ENCODE measurements around the gene RGL2. TPM values are rescaled to one million over a fixed set of nuclear protein-coding genes. Genes with fewer than 3 reads are reported as not detected.

The RGL2 gene
- total and polyA plus RNA-seq, 10 of the 15 experiments (the other 5 are each of a cell fraction or from before 2014, with no cell fraction given): 0.84 to 21.2 (median 6.8) TPM

- Histone ChIP-seq H4K20me1 (ENCODE audit: control insufficient read depth, insufficient read depth) (no peaks in the 10 kb centered on the region), H3K4me1 (ENCODE audit: control insufficient read depth, insufficient read depth, low read length) (peaks cover 13% of the 10 kb centered on the region), H3K27me3 (replicated peaks in 1 of 2; ENCODE audit: control insufficient read depth in 2 of 2, insufficient read depth in 2 of 2, low read length in 1 of 2) (no peaks in the 10 kb centered on the region), H3K9ac (ENCODE audit: control insufficient read depth, insufficient read depth, low read length) (no peak overlapping the region), H3K4me2 (ENCODE audit: control insufficient read depth, insufficient read depth) (no peak overlapping the region), H3K9me3 (replicated peaks; ENCODE audit: control insufficient read depth, insufficient read depth, low read length) (no peaks in the 10 kb centered on the region), H3K27ac (ENCODE audit: control insufficient read depth, insufficient read depth) (no peak overlapping the region), H3K36me3 (ENCODE audit: control insufficient read depth in 2 of 2, insufficient read depth in 2 of 2, low read length in 1 of 2) (no peaks in the 10 kb centered on the region), H3K4me3 (no peak overlapping the region), H2AFZ (ENCODE audit: control insufficient read depth, low read depth, low read length) (no peak overlapping the region), H3K79me2 (ENCODE audit: control insufficient read depth, insufficient read depth, low read length) (no peaks in the 10 kb centered on the region)
- TF ChIP-seq BACH1 (IDR thresholded peaks at IDR 0.05; ENCODE audit: borderline replicate concordance) (no peak), SUZ12 (IDR thresholded peaks at IDR 0.05; ENCODE audit: unreplicated experiment) (no peak), SIX5 (IDR thresholded peaks at IDR 0.05; ENCODE audit: low read depth, low read length, severe bottlenecking) (no peak), SRF (IDR thresholded peaks at IDR 0.05; ENCODE audit: low read depth in 2 of 2, low read length in 2 of 2) (no peak), POU2F2 (IDR thresholded peaks at IDR 0.05; ENCODE audit: borderline replicate concordance, low read depth, low read length) (no peak), MEF2B (IDR thresholded peaks at IDR 0.05; ENCODE audit: partially characterized antibody, poor library complexity, severe bottlenecking) (no peak)
- FAIRE-seq: no peak
- ChIA-PET RAD21 (ENCODE audit: unreplicated experiment) (no interaction called here), POLR2A (no interaction called here), CTCF (no interaction called here), SMC1A (ENCODE audit: uncharacterized antibody, unreplicated experiment) (no interaction called here)
- intact Hi-C loops (cut with micrococcal nuclease; ENCODE audit: unreplicated experiment): no loop called here
- ATAC-seq: no peak
- WGBS (ENCODE audit: insufficient coverage, insufficient replicate concordance, low lambda C conversion rate, missing lambda C conversion rate): 72% methylated on average over 6 of the region's 6 CpGs
- BruUV-seq (replicated peaks): no TSS peak
- in situ Hi-C loops (cut with MboI): no loop called here
- no peak for DNase-seq (ENCODE audit: low read depth, low spot score)
These were observed 40.5 kb upstream of the RGL2 start for GRCh38 chr6:33339193-33339592.

GRCh38 chr6:33336495-33336894 is 37.8 kb upstream of the RGL2 start:
- Histone ChIP-seq H3K27me3 (replicated peaks in 1 of 2; ENCODE audit: control insufficient read depth in 2 of 2, insufficient read depth in 2 of 2, low read length in 1 of 2) (no peaks in the 10 kb centered on the region), H3K9ac (ENCODE audit: control insufficient read depth, insufficient read depth, low read length) (no peak overlapping the region), H3K36me3 (ENCODE audit: control insufficient read depth in 2 of 2, insufficient read depth in 2 of 2, low read length in 1 of 2) (no peaks in the 10 kb centered on the region), H2AFZ (ENCODE audit: control insufficient read depth, low read depth, low read length) (no peak overlapping the region), H3K4me2 (ENCODE audit: control insufficient read depth, insufficient read depth) (no peak overlapping the region), H4K20me1 (ENCODE audit: control insufficient read depth, insufficient read depth) (no peaks in the 10 kb centered on the region), H3K9me3 (replicated peaks; ENCODE audit: control insufficient read depth, insufficient read depth, low read length) (no peaks in the 10 kb centered on the region), H3K27ac (ENCODE audit: control insufficient read depth, insufficient read depth) (no peak overlapping the region), H3K79me2 (ENCODE audit: control insufficient read depth, insufficient read depth, low read length) (no peaks in the 10 kb centered on the region), H3K4me3 (no peak overlapping the region), H3K4me1 (ENCODE audit: control insufficient read depth, insufficient read depth, low read length) (peaks cover 6% of the 10 kb centered on the region; the same call in 1 of the 2 replicates)
- ATAC-seq (no peak), FAIRE-seq (no peak), DNase-seq (ENCODE audit: low read depth, low spot score) (no peak)
- intact Hi-C loops (cut with micrococcal nuclease; ENCODE audit: unreplicated experiment) (no loop called here), in situ Hi-C loops (cut with MboI) (no loop called here)
- ChIA-PET SMC1A (ENCODE audit: uncharacterized antibody, unreplicated experiment) (interaction anchor here (2.5 kb wide), 1 partner anchor 9 kb away, joined by 17 read pairs; no protein-coding TSS in a partner anchor), POLR2A (interaction anchor here (0.7 to 1.5 kb wide), 4 partner anchors 11 to 39 kb away, joined by 3 to 4 read pairs (median 4); partner anchors contain the start of gene ZBTB22), CTCF (interaction anchor here (1.1 to 5.6 kb wide), 2 partner anchors 8 to 76 kb away, joined by 3 to 25 read pairs; no protein-coding TSS in a partner anchor), RAD21 (ENCODE audit: unreplicated experiment) (interaction anchor here (1.2 to 2.0 kb wide), 2 partner anchors 8 to 65 kb away, joined by 3 to 6 read pairs; partner anchors contain the start of genes RPS18 and VPS52)
- WGBS (ENCODE audit: insufficient coverage, insufficient replicate concordance, low lambda C conversion rate, missing lambda C conversion rate): 65% methylated on average over 3 of the region's 3 CpGs
- BruUV-seq (replicated peaks): no TSS peak
- no peak for TF ChIP-seq ZBED1 (IDR thresholded peaks at IDR 0.05; ENCODE audit: borderline replicate concordance)
- TF ChIP-seq KAT2A (conservative IDR thresholded peaks at IDR 0.05; ENCODE audit: control insufficient read depth, low read depth, low read length): no peak
- no peak for TF ChIP-seq SUZ12 (IDR thresholded peaks at IDR 0.05; ENCODE audit: unreplicated experiment)
- no peak for TF ChIP-seq SRF (IDR thresholded peaks at IDR 0.05; ENCODE audit: low read depth in 2 of 2, low read length in 2 of 2)
- no peak for TF ChIP-seq MAX (IDR thresholded peaks at IDR 0.05; ENCODE audit: low read depth, low read length)
- no peak for TF ChIP-seq BCLAF1 (IDR thresholded peaks at IDR 0.05)
- no peak for TF ChIP-seq IRF3 (IDR thresholded peaks at IDR 0.05)
- no peak for TF ChIP-seq CHD2 (IDR thresholded peaks at IDR 0.05; ENCODE audit: borderline replicate concordance, low read depth, low read length)
